HG03280 (cell line): Measurements from ENCODE around the gene ABCE1.
"Not testable (repeated sequence)": the region's sequence is repeated elsewhere in the genome, so short reads cannot be mapped to it uniquely, and the experiment has no call there.

Experiments used
- ATAC-seq: cut with Tn5 transposase; IDR thresholded peaks from one replicate; pipeline ENCODE4 v1.9.1; 2021; ENCODE audit warnings: mild to moderate bottlenecking, moderate library complexity; ENCODE audit not compliant: unreplicated experiment

ABCE1 gene

DNA sequence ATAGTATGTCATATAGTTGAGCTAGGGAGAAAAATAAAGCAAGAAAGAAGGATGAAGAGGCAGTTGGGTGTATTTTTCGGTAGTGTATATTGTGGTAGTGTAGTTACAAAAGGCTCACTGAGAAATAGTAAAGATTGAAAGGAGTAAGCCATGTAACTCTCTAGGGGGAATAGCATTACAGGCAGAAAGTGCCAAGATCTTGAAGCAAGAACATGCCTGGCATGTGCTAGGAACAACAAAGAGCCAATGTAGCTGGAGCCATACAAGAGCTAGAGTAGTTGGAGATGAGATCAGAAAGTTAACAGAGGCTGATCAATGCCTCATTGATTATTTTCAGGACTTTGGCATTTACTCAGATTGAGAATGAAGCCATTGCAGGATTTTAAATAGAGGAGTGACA lies 3.0 kb downstream of the ABCE1 start:
- no peak for ATAC-seq

GRCh38 chr4:145102619-145103018 lies 4.5 kb downstream of the ABCE1 start:
- no peak for ATAC-seq

DNA sequence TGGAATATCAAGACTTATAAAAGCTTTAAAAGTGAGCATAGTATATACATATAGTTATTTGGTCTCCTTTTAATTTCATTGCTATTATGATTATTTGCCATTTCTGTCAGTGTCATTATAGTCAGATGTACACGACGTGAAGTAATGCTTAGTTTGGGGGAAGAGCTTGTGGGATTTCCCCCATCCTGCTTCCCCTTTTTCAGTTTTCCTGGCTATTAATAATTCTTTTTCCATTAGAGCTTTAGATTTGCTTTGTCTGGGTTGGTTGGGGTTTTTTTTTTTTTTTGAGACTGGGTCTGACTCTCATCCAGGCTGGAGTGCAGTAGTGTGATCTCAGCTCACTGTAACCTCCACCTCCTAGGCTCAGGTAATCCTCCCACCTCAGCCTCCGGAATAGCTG lies 5.4 kb downstream of the ABCE1 start:
- no peak for ATAC-seq

DNA sequence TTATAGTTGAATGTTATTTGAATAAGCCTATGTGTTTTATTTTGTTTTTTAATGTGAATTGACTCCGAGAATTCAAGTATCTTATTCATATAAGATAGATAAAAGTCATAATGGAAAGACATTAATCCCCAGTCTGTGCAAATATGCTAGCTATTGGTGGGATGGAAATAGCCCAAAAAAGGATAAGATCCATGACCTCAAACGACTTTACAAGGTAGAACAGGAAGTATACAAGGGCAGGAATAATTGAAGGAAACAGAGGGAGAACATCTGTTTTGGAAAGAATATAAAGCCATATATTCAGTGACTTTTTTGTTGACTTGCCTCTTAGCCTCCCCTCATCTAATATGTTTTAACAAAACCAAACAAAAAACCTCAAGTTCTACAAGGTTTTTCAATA lies 9.0 kb downstream of the ABCE1 start:
- ATAC-seq, result no peak

- ATAC-seq, result no peak
These were observed 10.0 kb downstream of the ABCE1 start for GRCh38 chr4:145108128-145108527.

DNA sequence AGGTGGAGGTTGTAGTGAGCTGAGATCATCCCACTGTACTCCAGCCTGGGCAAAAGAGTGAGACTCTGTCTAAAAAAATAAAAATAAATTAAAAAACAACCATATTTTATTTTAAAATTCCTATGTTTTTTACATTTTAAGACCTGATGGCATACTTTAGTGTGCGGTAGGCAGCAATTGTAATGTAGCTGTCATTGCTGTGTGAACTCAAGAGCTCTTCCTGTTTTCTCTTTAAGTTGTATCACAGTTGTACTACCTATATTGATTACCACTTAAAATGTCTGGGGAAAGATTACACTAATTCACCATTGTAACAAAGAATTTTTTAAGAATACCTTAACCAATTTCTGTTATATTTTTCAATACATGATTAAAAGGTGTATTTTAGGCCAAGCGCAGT lies 27.3 kb downstream of the ABCE1 start:
- no peak for ATAC-seq

DNA sequence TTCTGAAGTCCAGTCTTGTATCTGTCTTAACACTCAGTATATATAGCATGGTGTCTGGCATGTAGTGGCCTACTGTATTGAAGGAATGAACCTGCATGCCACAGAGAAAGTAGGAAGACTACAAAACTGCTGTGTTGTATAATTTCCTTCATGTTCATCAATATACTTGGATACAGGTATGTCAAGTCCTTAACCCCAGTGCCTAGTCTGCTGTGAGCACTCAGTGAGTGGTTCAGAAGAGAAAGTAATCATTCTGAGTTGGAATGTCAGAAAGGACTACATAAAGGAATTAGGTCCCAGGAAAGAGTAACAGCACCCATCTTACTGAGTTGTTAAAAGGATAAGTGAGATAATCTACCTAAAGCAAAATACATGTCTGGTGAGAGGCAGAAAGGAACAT lies 32.0 kb downstream of the ABCE1 start:
- no peak for ATAC-seq

GRCh38 chr4:145130788-145131399 lies 32.8 kb downstream of the ABCE1 start:
- ATAC-seq, result no peak

- no peak for ATAC-seq
These were observed 33.7 kb downstream of the ABCE1 start for GRCh38 chr4:145131848-145132247.

DNA sequence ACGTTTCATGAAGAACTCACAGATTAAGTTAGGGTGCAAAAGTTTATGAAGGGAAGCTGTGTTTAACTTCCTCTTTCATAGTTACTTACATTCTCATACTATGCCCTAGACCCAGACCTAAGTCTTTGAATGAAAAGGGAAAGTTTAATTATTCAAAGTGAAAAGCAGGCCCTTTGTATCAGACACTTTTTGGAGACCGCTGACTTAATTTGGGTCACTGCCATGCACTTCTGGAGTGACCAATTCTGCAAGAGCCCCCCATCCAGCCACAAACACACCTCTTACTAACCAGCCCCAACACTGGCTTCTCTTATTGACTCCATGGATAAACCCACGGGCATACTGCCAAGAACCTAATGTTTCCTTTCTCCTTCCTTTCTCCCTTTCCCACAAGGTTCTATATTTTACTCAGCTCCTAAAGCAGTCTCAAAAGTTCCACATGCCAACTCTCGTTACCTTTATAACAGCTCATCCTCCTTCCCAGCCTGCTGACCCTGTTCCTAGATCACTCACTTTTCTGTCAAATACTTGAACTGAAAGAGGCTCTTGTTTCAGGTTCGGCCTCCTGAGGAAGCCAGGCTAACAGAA lies 34.5 kb downstream of the ABCE1 start:
- ATAC-seq, result peak; percentile 69

- not testable (repeated sequence) for ATAC-seq
These were observed 38.1 kb downstream of the ABCE1 start for GRCh38 chr4:145136219-145136618.

DNA sequence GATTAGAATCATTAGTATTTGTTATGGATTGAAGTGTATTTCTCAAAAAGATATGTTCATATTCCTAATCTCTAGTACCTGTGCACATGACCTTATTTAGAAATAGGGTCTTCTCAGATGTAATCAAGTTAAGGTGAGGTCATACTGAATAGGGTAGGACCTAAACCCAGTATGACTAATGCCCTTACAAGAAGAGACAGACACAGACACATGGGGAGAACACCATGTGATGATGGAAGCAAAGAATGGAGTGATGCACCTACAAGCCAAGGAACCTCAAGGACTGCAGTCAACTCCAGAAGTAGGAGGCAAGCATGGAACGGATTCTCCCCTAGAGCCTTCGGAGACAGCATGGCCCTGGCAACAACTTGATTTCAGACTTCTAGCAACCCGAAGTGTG lies 50.9 kb downstream of the ABCE1 start:
- ATAC-seq, result no peak

DNA sequence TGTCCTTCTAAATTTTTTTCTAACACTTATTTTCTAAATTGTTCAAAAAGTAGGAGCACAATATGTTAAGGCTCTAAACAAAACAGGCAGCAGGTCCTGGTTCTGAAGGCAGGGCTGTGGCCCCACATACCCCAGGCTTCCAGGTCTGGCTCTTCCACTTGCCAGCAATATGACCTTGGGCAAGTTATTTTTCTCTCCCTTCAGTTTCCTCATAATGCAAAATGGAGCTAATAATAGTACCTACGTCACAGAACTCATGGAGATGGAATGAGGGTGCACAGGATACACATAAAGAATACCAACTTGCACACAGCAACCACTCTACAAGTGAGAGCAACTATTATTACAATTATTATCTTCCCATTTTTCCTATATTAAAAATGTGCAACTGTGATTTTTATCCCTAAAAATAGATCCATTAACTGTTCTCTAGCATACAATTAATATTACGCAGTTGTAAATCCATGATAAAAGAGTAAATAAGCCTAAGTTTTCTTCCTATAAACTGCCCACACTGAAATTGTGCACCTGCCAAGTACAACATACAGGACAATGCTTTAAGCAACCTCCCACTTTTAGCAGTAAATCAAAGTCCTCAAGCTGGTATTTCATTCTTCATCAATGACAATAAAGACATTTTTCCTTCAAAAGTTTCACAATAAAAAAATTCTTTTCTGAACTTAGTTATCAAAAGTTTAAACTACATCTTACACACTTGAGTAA lies 55.2 kb downstream of the ABCE1 start:
- no peak for ATAC-seq

DNA sequence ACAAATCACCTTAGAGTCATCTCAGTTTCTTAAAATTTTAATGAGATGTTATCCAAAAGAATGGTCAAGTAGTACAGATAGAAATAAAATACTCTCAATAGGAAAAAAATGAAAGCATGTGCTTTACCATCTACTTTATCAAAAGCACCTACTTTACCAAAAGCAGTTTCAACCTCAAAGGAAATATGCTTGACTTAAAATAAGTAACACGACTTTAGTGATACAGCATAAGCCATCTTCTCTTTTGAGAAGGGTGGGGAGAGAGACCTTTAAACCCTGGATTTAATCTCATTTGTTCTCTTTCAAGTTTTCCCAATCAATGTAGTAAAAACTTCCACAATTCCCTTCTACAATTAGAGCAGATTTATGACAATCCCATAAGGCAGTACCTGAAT lies 55.8 kb downstream of the ABCE1 start:
- no peak for ATAC-seq

DNA sequence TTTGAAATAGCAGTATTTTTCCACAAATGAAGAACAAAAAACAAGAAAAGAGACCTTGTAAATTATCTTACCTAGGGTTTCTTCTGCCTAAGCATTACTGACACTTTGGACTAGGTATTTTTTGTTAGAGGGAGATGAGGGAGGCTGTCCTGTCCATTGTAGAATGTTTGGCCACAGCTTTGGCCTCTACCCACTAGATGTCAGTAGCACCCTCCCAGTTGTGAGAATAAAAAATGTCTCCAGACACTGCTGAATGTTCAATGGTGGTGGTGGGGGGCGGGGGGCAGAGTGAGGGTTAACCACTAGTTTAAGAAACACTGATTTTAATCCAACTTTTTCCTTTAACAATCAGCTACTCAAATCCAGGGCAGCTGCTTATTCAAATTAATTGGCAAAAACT lies 56.5 kb downstream of the ABCE1 start:
- peak; percentile 86 for ATAC-seq

DNA sequence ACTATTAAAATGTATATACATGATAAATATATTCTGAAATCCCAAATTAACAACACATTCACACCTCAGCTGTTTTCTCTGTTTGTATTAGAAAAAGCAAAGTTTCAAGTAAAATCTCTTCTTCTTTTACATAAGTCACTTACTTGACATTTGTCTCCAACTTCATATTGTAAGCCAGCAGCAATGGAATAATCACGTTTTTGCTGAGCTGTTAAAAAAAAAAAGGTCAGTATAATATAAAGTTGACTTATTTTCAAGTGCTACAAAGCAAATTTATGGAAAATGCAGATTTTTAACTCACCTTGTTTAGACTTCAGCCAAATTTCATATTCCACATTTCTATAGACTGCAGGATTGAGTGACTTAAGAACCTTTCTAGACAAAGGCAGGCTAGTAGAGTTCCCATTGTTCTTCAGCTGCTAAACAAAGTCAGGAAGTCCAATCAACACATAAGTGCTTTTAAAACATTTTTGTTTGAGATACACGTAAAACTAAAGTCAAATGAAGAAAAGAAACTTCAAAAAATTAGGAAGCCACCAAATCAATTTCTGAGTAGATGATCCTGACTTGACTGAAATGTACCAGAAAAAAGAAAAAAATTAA lies 57.3 kb downstream of the ABCE1 start:
- ATAC-seq, result no peak

- ATAC-seq, result no peak
These were observed 58.9 kb downstream of the ABCE1 start for GRCh38 chr4:145156986-145157385.

DNA sequence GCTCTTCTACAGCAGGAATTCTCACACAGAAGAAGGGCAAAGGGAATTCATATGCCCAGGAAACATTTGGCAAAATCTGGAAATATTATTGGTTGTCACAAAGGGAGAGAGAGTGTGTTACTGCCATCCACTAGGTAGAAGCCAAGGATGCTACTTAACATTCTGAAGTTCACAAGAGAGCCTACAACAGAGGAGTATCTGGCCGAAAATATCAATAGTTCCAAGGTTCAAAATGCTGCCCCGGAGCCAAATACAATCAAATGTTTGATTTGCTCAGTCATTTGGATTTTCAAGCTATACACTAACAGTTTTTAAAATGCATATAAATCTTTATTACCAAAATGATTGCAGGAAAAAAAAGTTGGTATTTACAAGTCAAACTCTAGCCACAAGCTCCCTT lies 63.4 kb downstream of the ABCE1 start:
- no peak for ATAC-seq

GRCh38 chr4:145167887-145168286 lies 69.8 kb downstream of the ABCE1 start:
- ATAC-seq, result no peak

DNA sequence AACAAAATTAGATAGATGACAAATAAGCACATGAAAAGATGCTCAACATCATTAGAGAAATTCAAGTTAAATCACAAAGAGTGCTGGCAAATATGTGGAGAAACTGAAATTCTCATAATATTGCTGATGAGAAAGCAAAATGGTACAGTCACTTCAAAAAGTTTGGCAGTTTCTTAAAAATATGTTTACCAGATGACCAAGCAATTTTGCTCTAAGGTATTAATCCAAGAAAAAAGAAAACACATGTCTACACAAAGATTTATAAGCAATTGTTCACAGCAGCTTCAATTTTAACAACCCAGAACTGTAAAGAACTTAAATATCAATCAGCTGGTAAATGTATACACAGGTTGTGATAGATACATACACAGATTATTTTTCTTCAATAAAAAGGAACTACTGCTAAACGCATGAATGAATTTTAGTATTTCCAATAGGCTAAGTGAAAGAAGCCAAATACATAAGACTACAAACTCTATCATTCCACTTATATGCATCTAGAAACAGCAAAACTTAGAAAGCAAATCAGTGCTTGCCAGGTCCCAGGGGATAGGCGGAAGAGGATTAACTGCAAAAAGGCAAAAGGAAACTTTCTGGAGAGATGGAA lies 70.6 kb downstream of the ABCE1 start:
- ATAC-seq, result no peak

- no peak for ATAC-seq
These were observed 72.1 kb downstream of the ABCE1 start for GRCh38 chr4:145170223-145170622.

DNA sequence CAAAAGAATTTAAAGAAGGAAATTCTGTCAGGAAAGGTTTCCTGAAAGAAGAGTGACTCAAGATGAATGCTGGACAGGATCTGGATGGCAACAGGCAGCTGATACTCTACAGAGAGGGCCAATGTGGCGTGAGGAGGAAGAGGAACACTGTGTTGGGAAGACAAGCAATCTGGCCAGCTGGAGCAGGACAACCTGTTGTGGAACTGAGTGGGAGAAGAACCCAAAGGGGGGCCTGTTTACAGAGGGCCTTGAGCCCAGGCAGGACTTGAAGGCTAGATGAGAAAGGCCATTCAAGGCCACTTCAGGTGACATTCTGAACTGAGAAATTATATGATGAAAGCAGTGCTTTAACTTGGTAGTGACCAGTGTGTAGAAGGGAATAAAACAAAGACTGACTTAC lies 73.8 kb downstream of the ABCE1 start:
- no peak for ATAC-seq
